Daoy (cell line): ENCODE data around the gene CTPS2. TPM values are rescaled to one million over a fixed set of nuclear protein-coding genes. Genes with fewer than 3 reads are reported as not detected.
"Not testable (repeated sequence)": the region's sequence is repeated elsewhere in the genome, so short reads cannot be mapped to it uniquely, and the experiment has no call there.

ENCODE experiments used
- DNase-seq: peaks from one replicate; pipeline ENCODE4 v3.0.0-alpha.2; 2015; ENCODE audit warnings: low read depth
- total RNA-seq: library from RNA; depleted of rRNA; stranded (reverse); fragments of >200 nt; shearing (Covaris generic); gene quantifications from 2 replicates; pipeline ENCODE4 v1.2.3, GENCODE V29; 2014; rRNA removed

The CTPS2 gene
- 9.0 and 11.9 TPM in 2 replicates for total RNA-seq

DNA sequence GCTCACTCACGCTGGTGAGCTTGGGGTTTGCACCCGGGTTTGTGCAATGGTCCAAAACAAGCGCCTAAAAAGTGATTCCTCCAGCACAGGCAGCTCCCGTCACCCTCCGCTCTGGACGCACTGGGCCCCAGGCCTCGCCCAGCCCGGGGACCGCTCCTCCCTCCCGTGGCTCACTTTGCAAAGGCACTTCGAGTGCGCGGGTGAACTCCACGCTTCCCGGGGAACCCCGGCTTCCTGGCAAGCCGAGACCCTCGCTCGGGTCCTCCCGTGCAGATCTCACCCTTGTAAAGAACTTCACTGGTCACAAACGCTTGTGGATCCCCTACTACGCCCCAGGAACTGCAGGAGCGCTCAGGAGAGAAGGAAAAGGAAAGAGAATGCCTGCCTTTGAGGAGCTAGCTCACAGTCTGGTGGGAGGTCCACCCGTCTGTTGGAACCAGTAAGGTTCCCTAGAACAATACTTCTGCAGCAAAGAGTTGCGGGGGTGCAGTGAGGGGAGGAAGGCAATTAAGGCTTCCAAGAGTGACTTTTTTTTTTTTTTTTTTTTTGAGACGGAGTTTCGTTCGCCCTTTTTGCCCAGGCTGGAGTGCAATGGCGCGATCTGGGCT is at the start of gene CTPS2:
TSS of gene CTPS2 (minus strand) at position 122 of the 608 bp plus-strand sequence. CDS start 9,767 bp downstream, outside the sequence.
- DNase-seq, result peak; percentile 59

DNA sequence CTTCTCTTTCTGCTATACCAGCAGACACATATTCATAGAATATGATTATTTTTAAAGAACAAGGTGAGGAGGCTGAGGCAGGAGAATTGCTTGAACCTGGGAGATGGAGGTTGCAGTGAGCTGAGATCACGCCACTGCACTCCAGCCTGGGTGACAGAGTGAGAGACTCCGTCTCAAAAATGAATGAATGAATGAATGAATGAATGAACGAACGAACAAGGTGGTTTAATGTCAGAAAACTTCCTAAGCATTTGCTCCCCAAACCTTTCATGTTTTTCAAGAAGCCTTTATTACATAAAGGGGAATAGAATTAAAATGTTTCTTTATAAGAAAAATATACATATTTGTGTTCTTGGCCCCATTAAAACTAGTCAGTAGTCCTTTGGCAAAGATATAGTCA is 49.0 kb upstream of the CTPS2 start:
- DNase-seq, result not testable (repeated sequence)

GRCh38 chrX:16756724-16757123 is 44.3 kb upstream of the CTPS2 start:
- DNase-seq, result no peak

GRCh38 chrX:16754019-16754418 is 41.5 kb upstream of the CTPS2 start:
- no peak for DNase-seq

GRCh38 chrX:16750136-16750535 is 37.7 kb upstream of the CTPS2 start:
- DNase-seq, result no peak

DNA sequence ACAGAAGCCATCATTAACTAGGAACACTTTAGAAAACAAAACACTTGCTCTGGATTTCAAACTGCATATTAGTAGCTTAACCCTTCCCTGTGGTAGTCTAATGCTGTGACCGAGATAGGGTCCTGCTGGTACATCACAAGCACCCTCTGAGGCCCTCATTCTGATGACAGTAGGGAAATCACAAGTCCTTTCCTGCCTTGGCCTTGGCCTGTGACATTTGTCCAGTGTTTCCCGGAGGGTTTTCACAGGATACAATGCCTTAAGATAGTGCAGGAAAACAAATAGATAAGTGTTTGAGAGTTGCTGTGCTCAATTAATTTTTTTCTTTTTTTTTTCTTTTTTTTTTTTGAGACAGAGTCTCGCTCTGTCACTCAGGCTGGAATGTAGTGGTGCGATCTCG is 36.0 kb upstream of the CTPS2 start:
- DNase-seq, result no peak

DNA sequence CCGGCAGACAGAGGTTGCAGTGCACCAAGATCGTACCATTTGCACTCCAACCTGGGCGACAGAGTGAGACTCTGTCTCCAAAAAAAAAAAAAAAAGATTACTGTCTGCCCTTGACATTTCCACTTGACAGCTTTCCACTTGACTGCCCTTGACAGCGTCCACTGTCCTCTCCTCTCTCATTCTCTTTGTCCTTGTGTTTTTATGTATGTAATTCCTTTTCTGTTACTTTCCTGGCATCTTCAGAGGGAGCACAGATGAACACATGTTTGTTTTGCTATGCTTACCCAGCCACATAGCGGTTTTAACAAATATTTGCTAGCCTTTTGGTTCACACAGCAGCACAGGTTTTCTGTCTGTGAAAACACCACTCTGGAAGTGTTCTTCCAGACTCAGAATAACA is 33.2 kb upstream of the CTPS2 start:
- DNase-seq, result no peak

- no peak for DNase-seq
Observed at GRCh38 chrX:16745102-16745501, 32.6 kb upstream of the CTPS2 start.

DNA sequence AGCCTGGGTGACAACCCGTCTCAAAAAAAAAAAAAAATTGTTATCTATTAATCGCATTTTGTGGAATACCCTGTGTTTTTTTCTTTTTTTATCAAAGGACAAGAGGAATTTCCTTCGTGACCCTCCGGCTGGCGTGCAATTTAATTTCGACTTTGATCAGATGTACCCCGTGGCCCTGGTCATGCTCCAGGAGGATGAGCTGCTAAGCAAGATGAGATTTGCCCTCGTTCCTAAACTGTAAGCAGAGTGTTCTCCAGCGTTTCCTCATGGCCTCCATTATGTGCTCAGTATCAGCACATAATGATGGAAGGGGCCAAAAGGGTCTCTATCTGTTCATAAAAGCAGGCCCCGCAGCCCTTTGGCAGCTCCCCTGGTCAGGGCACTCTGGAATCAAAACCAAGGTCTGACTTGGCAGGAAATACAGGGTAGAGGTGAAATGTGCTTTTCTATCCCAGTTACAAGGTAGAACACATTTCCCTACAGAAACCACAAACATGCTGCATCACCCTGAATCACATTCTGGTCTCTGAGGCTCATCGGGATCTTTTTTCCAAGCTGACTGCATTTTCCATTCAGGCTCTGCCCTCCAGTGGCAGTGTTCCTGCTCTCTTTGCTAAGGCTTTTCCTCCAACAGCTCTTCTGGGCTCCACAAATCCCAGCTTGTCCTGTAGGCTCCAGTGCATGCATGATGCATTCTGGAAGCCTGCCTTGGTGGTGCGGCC is 31.3 kb upstream of the CTPS2 start:
- DNase-seq, result peak; percentile 82

DNA sequence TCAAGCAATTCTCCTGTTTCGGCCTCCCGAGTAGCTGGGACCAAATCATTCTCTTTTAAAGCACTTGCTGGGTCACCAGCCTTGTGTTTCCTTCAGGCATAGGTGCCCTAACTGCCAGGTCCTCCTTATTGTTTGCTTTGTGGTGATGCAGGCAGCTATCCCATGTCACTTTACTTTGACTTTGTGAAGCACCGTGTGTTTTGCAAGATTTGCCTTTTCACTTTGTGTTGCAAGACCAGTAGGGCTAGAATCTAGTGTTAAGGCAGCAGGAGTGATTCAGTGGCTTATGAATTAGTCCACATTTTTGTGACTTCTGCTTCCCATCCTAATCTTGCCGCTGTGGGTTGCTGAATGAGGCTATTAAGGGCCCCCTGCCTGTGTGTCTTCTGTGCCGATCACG is 27.1 kb upstream of the CTPS2 start:
- DNase-seq, result no peak

DNA sequence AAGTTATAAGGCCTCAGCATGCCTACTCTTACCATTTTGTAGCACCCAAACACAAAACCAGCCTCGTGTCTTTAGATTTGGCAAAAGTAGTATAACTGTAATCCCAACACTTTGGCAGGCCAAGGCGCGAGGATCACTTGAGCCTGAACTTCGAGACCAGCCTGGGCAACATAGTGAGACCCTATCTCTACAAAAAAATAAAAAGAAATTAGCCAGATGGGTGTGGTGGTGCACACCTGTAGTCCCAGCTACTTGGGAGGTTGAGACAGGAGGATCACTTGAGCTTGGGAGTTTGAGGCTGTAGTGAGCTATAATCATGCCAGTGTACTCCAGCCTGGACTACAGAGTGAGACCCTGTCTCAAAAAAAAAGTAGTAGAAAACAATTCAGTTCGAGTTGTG is 24.6 kb upstream of the CTPS2 start:
- DNase-seq, result no peak

DNA sequence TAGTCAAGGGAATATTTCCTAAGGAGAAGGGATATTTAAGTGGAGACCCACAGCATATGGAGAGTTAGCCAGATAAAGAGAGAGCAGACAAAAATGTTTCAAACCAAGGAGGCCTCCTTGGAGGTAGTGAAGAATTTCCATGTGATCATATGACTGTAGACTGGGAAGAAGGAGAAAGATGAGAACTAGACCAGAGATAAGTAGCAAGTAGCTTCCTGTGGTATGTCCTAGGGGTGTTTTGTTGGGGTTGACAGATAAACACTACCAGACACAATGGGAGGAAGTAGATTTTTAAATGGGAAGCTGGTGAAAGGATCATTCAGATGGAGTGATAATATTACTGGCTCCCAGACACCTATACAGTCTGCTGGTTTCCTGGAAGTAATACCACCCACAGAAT is 20.5 kb upstream of the CTPS2 start:
- DNase-seq, result no peak

DNA sequence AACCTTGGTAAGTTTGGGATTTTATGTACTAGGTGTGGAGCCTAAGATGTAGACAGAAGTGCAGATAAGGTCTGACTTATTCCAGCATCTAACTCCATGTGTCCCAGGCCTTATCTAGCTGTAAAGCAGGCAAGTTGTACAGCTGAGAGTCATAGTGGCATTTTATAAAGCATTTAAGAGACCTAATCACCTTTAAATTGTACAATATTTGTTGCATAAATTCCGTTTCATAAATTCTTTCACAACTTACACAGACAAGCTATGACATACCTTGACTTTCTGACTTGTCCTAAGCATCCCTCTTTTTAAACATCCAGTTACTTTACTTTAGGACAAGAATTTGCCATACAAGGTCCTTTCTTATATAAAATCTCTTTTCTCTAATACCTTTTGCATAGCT is 18.0 kb upstream of the CTPS2 start:
- no peak for DNase-seq

- DNase-seq, result no peak
Observed at GRCh38 chrX:16727637-16728036, 15.2 kb upstream of the CTPS2 start.

DNA sequence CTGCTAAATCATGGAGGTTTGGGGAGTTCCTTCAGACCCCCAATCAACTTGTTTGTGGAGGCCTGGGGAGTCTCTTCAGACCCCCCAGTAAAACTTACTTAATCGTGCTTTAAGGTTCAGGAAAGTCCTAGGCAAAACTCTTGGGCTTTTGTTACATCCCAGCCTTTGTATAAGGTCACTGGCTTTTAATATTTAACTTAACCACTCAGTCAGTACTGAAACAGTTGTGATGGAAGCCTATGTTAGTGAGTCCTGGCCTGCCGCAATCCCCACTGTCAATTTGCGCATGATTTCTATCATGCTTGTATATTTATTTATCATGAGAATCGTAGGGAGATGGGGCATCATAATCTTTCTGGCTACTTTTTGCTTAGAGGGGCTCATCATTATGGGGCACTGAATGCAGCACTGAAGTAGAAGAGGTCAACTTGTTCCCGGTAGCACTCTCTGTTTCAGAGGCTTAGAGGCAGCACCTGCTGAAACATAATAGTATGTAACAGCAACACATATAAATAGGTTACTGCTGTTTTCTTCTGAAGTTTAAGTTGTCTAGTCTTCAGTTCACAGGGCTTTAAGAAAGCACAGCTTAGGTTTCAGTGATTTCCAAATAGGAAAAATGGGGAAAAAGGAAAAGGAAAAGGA is 14.0 kb upstream of the CTPS2 start:
- DNase-seq, result not testable (repeated sequence)

DNA sequence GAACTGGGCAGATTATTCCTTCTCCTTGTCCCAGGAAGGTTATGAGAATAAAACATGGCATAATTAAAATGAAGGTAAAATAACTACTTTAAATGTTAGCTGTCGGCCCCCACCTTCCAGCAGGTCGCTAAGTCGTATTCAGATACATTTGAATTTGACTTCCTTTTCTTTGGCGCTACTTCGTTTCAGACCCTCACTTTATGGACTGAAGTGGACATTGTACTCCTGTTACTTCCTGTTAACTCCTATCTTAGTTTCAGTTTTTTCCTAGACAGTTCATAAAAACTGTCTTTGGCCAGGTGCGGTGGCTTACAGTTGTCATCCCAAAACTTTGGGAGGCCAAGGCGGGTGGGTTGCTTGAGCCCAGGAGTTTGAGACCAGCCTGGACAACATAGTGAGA is 12.6 kb upstream of the CTPS2 start:
- no peak for DNase-seq

- no peak for DNase-seq
Observed at GRCh38 chrX:16722481-16722880, 10.0 kb upstream of the CTPS2 start.

- DNase-seq, result peak; percentile 95
Observed at GRCh38 chrX:16719334-16720084, 7.0 kb upstream of the CTPS2 start, which contains the start of gene SYAP1. SYAP1 (plus strand) TSS chrX:16719612; CDS start chrX:16719725, 113 bp downstream.

DNA sequence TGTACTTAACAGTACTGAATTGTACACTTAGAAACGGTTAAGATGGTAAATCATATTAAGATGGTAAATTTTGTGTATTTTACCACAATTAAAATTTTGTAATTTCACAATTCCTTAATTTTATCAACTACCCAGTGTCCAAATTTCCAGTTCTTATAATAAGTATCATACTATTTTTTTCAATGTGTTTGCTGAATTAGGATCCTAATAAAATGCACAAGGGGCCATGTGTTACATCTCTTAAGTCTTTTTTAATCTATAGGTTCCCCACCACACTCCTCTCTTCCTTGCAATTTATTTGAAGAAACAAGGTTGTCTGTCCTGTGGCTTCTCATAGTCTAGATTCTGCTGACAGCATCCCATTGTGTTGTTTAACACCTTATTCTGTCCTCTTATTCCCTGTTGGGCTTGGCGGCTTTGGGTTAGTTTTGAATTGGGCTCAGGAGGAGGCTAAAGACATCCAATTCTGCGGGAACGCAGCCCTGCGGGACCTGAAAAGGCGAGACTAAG is 6.4 kb upstream of the CTPS2 start:
- no peak for DNase-seq

DNA sequence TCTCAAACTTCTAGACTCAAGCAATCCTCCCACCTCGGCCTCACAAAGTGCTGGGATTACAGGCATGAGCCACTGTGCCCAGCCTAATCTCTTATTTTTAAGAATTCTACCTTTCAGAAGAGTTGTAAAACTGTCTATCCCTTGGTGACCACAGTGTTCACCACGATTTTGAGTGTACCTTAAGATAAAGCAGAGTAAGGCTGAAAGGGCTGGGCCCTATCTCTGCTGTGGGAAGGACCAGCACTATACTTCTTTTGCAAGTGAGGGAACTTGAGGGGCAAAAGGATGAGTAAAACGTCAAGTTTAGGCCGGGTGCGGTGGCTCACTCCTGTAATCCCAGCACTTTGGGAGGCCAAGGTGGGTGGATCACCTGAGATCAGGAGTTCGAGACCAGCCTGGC is 4.0 kb upstream of the CTPS2 start:
- DNase-seq, result not testable (repeated sequence)

- DNase-seq, result not testable (repeated sequence)
Observed at GRCh38 chrX:16715638-16716037, 3.2 kb upstream of the CTPS2 start.

GRCh38 chrX:16714504-16714903 is 2.0 kb upstream of the CTPS2 start:
- DNase-seq, result no peak
